SK-N-SH treated with all-trans-retinoic acid at 6 μM for 48 hours (cell line): ENCODE data around the gene SYNE1.

Experiments
- ARNTL ChIP-seq: fragments of 450-650 bp; formaldehyde crosslinking; IDR thresholded peaks from 2 replicates; pipeline ENCODE4 v1.5.0; 2020; ENCODE audit warnings: low read depth, mild to moderate bottlenecking, moderate library complexity, borderline replicate concordance
- BACH2 ChIP-seq: fragments of 250-450 bp; sonication (Bioruptor Pico); IDR thresholded peaks from 2 replicates; pipeline ENCODE4 v1.9.0; 2021; ENCODE audit warnings: mild to moderate bottlenecking, borderline replicate concordance
- CREB5 ChIP-seq: fragments of 250-450 bp; sonication (Bioruptor Pico); IDR thresholded peaks from 2 replicates; pipeline ENCODE4 v1.5.1; 2020; ENCODE audit warnings: low read depth, mild to moderate bottlenecking, moderate library complexity
- CSRNP3 ChIP-seq: fragments of 250-450 bp; sonication (Bioruptor Pico); IDR thresholded peaks from 2 replicates; pipeline ENCODE4 v1.5.1; 2021; ENCODE audit warnings: mild to moderate bottlenecking, moderate library complexity
- ESRRG ChIP-seq: fragments of 250-450 bp; sonication (Bioruptor Pico); IDR thresholded peaks from 2 replicates; pipeline ENCODE4 v1.6.1; 2021; ENCODE audit warnings: mild to moderate bottlenecking
- PATZ1 ChIP-seq: fragments of 250-450 bp; sonication (Bioruptor Pico); IDR thresholded peaks from 2 replicates; pipeline ENCODE4 v1.8.0; 2020; ENCODE audit warnings: mild to moderate bottlenecking, moderate library complexity, borderline replicate concordance
- ZC3H10 ChIP-seq: fragments of 250-450 bp; sonication (Bioruptor Pico); IDR thresholded peaks from 2 replicates; pipeline ENCODE4 v1.5.1; 2021; ENCODE audit warnings: mild to moderate bottlenecking, moderate library complexity
- ZFP3 ChIP-seq: fragments of 250-450 bp; sonication (Bioruptor Pico); IDR thresholded peaks from 2 replicates; pipeline ENCODE4 v1.5.0; 2020; ENCODE audit warnings: mild to moderate bottlenecking, moderate library complexity
- TF ChIP-seq, protein P1 (sequence below): fragments of 250-450 bp; sonication (Bioruptor Pico); IDR thresholded peaks from 2 replicates; pipeline ENCODE4 v1.8.0; 2021; ENCODE audit warnings: low read depth, mild to moderate bottlenecking, moderate library complexity, borderline replicate concordance
- TF ChIP-seq, protein P2 (sequence below): fragments of 250-450 bp; sonication (Bioruptor Pico); IDR thresholded peaks from 2 replicates; pipeline ENCODE4 v1.5.0; 2020; ENCODE audit warnings: mild to moderate bottlenecking, moderate library complexity

GRCh38 chr6:152301021-152301764 lies 336.0 kb downstream of the SYNE1 start:
- TF ChIP-seq, protein P1, sequence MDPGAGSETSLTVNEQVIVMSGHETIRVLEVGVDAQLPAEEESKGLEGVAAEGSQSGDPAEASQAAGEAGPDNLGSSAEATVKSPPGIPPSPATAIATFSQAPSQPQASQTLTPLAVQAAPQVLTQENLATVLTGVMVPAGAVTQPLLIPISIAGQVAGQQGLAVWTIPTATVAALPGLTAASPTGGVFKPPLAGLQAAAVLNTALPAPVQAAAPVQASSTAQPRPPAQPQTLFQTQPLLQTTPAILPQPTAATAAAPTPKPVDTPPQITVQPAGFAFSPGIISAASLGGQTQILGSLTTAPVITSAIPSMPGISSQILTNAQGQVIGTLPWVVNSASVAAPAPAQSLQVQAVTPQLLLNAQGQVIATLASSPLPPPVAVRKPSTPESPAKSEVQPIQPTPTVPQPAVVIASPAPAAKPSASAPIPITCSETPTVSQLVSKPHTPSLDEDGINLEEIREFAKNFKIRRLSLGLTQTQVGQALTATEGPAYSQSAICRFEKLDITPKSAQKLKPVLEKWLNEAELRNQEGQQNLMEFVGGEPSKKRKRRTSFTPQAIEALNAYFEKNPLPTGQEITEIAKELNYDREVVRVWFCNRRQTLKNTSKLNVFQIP (CRISPR knock-in tag) = no peak
- TF ChIP-seq PATZ1 (CRISPR knock-in tag) = no peak
- TF ChIP-seq, protein P2, sequence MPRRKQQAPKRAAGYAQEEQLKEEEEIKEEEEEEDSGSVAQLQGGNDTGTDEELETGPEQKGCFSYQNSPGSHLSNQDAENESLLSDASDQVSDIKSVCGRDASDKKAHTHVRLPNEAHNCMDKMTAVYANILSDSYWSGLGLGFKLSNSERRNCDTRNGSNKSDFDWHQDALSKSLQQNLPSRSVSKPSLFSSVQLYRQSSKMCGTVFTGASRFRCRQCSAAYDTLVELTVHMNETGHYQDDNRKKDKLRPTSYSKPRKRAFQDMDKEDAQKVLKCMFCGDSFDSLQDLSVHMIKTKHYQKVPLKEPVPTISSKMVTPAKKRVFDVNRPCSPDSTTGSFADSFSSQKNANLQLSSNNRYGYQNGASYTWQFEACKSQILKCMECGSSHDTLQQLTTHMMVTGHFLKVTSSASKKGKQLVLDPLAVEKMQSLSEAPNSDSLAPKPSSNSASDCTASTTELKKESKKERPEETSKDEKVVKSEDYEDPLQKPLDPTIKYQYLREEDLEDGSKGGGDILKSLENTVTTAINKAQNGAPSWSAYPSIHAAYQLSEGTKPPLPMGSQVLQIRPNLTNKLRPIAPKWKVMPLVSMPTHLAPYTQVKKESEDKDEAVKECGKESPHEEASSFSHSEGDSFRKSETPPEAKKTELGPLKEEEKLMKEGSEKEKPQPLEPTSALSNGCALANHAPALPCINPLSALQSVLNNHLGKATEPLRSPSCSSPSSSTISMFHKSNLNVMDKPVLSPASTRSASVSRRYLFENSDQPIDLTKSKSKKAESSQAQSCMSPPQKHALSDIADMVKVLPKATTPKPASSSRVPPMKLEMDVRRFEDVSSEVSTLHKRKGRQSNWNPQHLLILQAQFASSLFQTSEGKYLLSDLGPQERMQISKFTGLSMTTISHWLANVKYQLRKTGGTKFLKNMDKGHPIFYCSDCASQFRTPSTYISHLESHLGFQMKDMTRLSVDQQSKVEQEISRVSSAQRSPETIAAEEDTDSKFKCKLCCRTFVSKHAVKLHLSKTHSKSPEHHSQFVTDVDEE (CRISPR knock-in tag) = no peak
- TF ChIP-seq CSRNP3 = no peak
- TF ChIP-seq ZC3H10 (CRISPR knock-in tag) = no peak
- no peak for TF ChIP-seq ESRRG (CRISPR knock-in tag)
- TF ChIP-seq BACH2 (CRISPR knock-in tag) = no peak
- no peak for TF ChIP-seq ZFP3 (CRISPR knock-in tag)
- no peak for TF ChIP-seq ARNTL (CRISPR knock-in tag)
- TF ChIP-seq CREB5 (CRISPR knock-in tag) = no peak
